HG02885 (cell line): ENCODE data around the gene C1orf87.

Experiments used
- ATAC-seq: cut with Tn5 transposase; IDR thresholded peaks from one replicate; pipeline ENCODE4 v1.9.1; 2021; ENCODE audit warnings: mild to moderate bottlenecking; ENCODE audit not compliant: unreplicated experiment, poor library complexity

The C1orf87 gene

GRCh38 chr1:59967141-59967697 lies 106.4 kb downstream of the C1orf87 start:
- no peak for ATAC-seq

- ATAC-seq, result no peak
These were observed 121.5 kb downstream of the C1orf87 start for GRCh38 chr1:59952065-59952464.

GRCh38 chr1:59949648-59950047 lies 123.9 kb downstream of the C1orf87 start:
- no peak for ATAC-seq

GRCh38 chr1:59948990-59949389 lies 124.6 kb downstream of the C1orf87 start:
- ATAC-seq, result no peak

- ATAC-seq, result peak; percentile 94
These were observed 126.3 kb downstream of the C1orf87 start for GRCh38 chr1:59947047-59947938.

GRCh38 chr1:59945790-59946189 lies 127.8 kb downstream of the C1orf87 start:
- no peak for ATAC-seq
